HepG2 (cell line): ENCODE results near the gene POC1A. TPM values are rescaled to one million over a fixed set of nuclear protein-coding genes. Genes with fewer than 3 reads are reported as not detected.

ENCODE experiments used
- KLF12 ChIP-seq: sonication (generic); formaldehyde crosslinking; IDR thresholded peaks from 2 replicates; pipeline ENCODE4 v1.4.0; 2020; ENCODE audit warnings: missing genetic modification reagents, borderline replicate concordance
- MAFG ChIP-seq: sonication (generic); formaldehyde crosslinking; IDR thresholded peaks from 2 replicates; pipeline ENCODE4 v1.5.1; 2020; ENCODE audit warnings: mild to moderate bottlenecking, missing genetic modification reagents
- PCBP1 ChIP-seq: fragments of 200-400 bp; formaldehyde crosslinking; IDR thresholded peaks from 2 replicates; pipeline ENCODE4 v1.6.1; 2017; ENCODE audit warnings: mild to moderate bottlenecking, low read depth, low read length, borderline replicate concordance
- SMAD1 ChIP-seq: sonication (generic); formaldehyde crosslinking; IDR thresholded peaks from 2 replicates; pipeline ENCODE4 v1.4.0; 2020; ENCODE audit warnings: missing genetic modification reagents, low read depth, mild to moderate bottlenecking, borderline replicate concordance
- YEATS2 ChIP-seq: sonication (generic); formaldehyde crosslinking; IDR thresholded peaks from 2 replicates; pipeline ENCODE4 v1.4.0; 2020; ENCODE audit warnings: missing genetic modification reagents, borderline replicate concordance
- ZBTB7B ChIP-seq: sonication (generic); formaldehyde crosslinking; IDR thresholded peaks from 2 replicates; pipeline ENCODE4 v1.4.0; 2020; ENCODE audit warnings: missing genetic modification reagents
- ZNF670 ChIP-seq: sonication (generic); formaldehyde crosslinking; IDR thresholded peaks from 2 replicates; pipeline ENCODE4 v1.8.0; 2022; ENCODE audit warnings: mild to moderate bottlenecking, missing genetic modification reagents, borderline replicate concordance
- ZNF839 ChIP-seq: sonication (generic); formaldehyde crosslinking; IDR thresholded peaks from 2 replicates; pipeline ENCODE4 v1.4.0; 2020; ENCODE audit warnings: missing genetic modification reagents, mild to moderate bottlenecking, borderline replicate concordance
- polyA plus RNA-seq, 8 experiments: library from polyadenylated mRNA; depleted of rRNA in 3 of 8; stranded (reverse) in 7 of 8; unstranded in 1 of 8; fragments of >200 nt; fragmentation: Illumina TruSeq in 4 of 8; extraction: Trizol in 4 of 8; gene quantifications; 2 replicates each; pipeline versions ENCODE4 v1.2.1 to v1.2.3, GENCODE V29; 2011 to 2016; ENCODE audit warnings: low read depth in 4 of 8, missing spikeins in 1 of 8, mixed read lengths in 1 of 8; ENCODE audit not compliant: insufficient read depth in 1 of 8
- total RNA-seq, 5 experiments: library from RNA; depleted of rRNA; stranded (reverse); fragments of >200 nt; fragmentation: Illumina TruSeq; extraction: Trizol; gene quantifications; 2 replicates each; pipeline ENCODE4 v1.2.3, GENCODE V29; 2016; ENCODE audit warnings: low read depth in 1 of 5
- TF ChIP-seq, protein P1 (sequence below): sonication (generic); formaldehyde crosslinking; IDR thresholded peaks from 2 replicates; pipeline ENCODE4 v1.9.0; 2022; ENCODE audit warnings: low read depth, missing genetic modification reagents
- TF ChIP-seq, protein P2 (sequence below): sonication (generic); formaldehyde crosslinking; IDR thresholded peaks from 2 replicates; pipeline ENCODE4 v1.5.1; 2020; ENCODE audit warnings: mild to moderate bottlenecking, missing genetic modification reagents, moderate library complexity
- TF ChIP-seq, protein P3 (sequence below): sonication (generic); formaldehyde crosslinking; IDR thresholded peaks from 2 replicates; pipeline ENCODE4 v1.4.0; 2020; ENCODE audit warnings: missing genetic modification reagents, mild to moderate bottlenecking, borderline replicate concordance
- TF ChIP-seq, protein P4 (sequence below): sonication (generic); formaldehyde crosslinking; IDR thresholded peaks from 2 replicates; pipeline ENCODE4 v1.5.0; 2020; ENCODE audit warnings: mild to moderate bottlenecking, missing genetic modification reagents, borderline replicate concordance
- TF ChIP-seq, protein P5 (sequence below): sonication (generic); formaldehyde crosslinking; IDR thresholded peaks from 2 replicates; pipeline ENCODE4 v1.5.1; 2020; ENCODE audit warnings: mild to moderate bottlenecking, missing genetic modification reagents, borderline replicate concordance
- TF ChIP-seq, protein P6 (sequence below): sonication (generic); formaldehyde crosslinking; IDR thresholded peaks from 2 replicates; pipeline ENCODE4 v1.8.0; 2022; ENCODE audit warnings: mild to moderate bottlenecking, missing genetic modification reagents; ENCODE audit not compliant: insufficient replicate concordance

POC1A gene
- total and polyA plus RNA-seq, 2 of the 13 experiments (the other 11 are each of a cell fraction or from before 2014, with no cell fraction given) = 14.6 to 20.0 TPM

DNA sequence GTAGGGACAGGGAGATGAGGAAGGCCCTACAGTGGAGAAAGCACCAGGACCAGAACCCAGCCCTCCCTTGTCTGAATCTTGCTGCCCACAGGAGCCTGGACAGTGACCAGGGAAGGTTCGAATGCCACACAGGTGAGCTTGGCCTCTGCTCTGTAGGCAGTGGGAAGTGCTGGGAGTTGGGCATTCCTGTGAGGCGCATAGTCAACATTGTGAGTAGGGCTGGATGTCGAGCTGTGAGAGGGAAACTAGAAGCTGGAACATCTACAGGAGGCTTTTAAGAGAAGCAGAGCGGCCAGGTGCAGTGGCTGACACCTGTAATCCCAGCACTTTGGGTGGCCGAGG, 23.4 kb upstream of the POC1A start (continued):
- no peak for TF ChIP-seq ZNF839 (CRISPR knock-in tag)
- 0 out of 2 replicates have a peak, but pooled peaks have one; percentile 43 for TF ChIP-seq SMAD1 (CRISPR knock-in tag)
- no peak for TF ChIP-seq ZBTB7B (CRISPR knock-in tag)
- no peak; the same call in 1 of the 2 replicates for TF ChIP-seq YEATS2 (CRISPR knock-in tag)
- TF ChIP-seq MAFG (CRISPR knock-in tag) = no peak
- TF ChIP-seq, protein P1, sequence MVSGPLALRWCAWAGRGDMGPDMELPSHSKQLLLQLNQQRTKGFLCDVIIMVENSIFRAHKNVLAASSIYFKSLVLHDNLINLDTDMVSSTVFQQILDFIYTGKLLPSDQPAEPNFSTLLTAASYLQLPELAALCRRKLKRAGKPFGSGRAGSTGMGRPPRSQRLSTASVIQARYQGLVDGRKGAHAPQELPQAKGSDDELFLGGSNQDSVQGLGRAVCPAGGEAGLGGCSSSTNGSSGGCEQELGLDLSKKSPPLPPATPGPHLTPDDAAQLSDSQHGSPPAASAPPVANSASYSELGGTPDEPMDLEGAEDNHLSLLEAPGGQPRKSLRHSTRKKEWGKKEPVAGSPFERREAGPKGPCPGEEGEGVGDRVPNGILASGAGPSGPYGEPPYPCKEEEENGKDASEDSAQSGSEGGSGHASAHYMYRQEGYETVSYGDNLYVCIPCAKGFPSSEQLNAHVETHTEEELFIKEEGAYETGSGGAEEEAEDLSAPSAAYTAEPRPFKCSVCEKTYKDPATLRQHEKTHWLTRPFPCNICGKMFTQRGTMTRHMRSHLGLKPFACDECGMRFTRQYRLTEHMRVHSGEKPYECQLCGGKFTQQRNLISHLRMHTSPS (CRISPR knock-in tag) = no peak; the same call in 1 of the 2 replicates
- TF ChIP-seq, protein P2, sequence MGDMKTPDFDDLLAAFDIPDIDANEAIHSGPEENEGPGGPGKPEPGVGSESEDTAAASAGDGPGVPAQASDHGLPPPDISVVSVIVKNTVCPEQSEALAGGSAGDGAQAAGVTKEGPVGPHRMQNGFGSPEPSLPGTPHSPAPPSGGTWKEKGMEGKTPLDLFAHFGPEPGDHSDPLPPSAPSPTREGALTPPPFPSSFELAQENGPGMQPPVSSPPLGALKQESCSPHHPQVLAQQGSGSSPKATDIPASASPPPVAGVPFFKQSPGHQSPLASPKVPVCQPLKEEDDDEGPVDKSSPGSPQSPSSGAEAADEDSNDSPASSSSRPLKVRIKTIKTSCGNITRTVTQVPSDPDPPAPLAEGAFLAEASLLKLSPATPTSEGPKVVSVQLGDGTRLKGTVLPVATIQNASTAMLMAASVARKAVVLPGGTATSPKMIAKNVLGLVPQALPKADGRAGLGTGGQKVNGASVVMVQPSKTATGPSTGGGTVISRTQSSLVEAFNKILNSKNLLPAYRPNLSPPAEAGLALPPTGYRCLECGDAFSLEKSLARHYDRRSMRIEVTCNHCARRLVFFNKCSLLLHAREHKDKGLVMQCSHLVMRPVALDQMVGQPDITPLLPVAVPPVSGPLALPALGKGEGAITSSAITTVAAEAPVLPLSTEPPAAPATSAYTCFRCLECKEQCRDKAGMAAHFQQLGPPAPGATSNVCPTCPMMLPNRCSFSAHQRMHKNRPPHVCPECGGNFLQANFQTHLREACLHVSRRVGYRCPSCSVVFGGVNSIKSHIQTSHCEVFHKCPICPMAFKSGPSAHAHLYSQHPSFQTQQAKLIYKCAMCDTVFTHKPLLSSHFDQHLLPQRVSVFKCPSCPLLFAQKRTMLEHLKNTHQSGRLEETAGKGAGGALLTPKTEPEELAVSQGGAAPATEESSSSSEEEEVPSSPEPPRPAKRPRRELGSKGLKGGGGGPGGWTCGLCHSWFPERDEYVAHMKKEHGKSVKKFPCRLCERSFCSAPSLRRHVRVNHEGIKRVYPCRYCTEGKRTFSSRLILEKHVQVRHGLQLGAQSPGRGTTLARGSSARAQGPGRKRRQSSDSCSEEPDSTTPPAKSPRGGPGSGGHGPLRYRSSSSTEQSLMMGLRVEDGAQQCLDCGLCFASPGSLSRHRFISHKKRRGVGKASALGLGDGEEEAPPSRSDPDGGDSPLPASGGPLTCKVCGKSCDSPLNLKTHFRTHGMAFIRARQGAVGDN (CRISPR knock-in tag) = peak; percentile 56
- TF ChIP-seq ZNF670 (CRISPR knock-in tag) = no peak
- TF ChIP-seq, protein P3, sequence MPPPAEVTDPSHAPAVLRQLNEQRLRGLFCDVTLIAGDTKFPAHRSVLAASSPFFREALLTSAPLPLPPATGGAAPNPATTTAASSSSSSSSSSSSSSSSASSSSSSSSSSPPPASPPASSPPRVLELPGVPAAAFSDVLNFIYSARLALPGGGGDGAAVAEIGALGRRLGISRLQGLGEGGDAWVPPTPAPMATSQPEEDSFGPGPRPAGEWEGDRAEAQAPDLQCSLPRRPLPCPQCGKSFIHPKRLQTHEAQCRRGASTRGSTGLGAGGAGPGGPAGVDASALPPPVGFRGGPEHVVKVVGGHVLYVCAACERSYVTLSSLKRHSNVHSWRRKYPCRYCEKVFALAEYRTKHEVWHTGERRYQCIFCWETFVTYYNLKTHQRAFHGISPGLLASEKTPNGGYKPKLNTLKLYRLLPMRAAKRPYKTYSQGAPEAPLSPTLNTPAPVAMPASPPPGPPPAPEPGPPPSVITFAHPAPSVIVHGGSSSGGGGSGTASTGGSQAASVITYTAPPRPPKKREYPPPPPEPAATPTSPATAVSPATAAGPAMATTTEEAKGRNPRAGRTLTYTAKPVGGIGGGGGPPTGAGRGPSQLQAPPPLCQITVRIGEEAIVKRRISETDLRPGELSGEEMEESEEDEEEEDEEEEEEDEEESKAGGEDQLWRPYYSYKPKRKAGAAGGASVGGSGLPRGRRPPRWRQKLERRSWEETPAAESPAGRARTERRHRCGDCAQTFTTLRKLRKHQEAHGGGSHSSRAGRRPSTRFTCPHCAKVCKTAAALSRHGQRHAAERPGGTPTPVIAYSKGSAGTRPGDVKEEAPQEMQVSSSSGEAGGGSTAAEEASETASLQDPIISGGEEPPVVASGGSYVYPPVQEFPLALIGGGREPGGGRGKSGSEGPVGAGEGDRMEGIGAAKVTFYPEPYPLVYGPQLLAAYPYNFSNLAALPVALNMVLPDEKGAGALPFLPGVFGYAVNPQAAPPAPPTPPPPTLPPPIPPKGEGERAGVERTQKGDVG (CRISPR knock-in tag) = 0 out of 2 replicates have a peak, but pooled peaks have one; percentile 2
- TF ChIP-seq, protein P4, sequence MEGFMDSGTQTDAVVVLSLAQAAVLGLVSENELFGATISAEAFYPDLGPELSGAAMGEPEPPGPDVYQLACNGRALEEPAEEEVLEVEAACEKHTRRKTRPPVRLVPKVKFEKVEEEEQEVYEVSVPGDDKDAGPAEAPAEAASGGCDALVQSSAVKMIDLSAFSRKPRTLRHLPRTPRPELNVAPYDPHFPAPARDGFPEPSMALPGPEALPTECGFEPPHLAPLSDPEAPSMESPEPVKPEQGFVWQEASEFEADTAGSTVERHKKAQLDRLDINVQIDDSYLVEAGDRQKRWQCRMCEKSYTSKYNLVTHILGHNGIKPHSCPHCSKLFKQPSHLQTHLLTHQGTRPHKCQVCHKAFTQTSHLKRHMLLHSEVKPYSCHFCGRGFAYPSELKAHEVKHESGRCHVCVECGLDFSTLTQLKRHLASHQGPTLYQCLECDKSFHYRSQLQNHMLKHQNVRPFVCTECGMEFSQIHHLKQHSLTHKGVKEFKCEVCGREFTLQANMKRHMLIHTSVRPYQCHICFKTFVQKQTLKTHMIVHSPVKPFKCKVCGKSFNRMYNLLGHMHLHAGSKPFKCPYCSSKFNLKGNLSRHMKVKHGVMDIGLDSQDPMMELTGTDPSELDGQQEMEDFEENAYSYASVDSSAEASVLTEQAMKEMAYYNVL = no peak
- TF ChIP-seq, protein P5, sequence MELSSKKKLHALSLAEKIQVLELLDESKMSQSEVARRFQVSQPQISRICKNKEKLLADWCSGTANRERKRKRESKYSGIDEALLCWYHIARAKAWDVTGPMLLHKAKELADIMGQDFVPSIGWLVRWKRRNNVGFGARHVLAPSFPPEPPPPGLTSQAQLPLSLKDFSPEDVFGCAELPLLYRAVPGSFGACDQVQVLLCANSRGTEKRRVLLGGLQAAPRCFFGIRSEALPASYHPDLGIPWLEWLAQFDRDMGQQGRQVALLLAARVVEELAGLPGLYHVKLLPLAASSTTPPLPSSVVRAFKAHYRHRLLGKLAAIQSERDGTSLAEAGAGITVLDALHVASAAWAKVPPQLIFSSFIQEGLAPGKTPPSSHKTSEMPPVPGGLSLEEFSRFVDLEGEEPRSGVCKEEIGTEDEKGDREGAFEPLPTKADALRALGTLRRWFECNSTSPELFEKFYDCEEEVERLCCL = no peak
- TF ChIP-seq PCBP1 = no peak
- TF ChIP-seq, protein P6, sequence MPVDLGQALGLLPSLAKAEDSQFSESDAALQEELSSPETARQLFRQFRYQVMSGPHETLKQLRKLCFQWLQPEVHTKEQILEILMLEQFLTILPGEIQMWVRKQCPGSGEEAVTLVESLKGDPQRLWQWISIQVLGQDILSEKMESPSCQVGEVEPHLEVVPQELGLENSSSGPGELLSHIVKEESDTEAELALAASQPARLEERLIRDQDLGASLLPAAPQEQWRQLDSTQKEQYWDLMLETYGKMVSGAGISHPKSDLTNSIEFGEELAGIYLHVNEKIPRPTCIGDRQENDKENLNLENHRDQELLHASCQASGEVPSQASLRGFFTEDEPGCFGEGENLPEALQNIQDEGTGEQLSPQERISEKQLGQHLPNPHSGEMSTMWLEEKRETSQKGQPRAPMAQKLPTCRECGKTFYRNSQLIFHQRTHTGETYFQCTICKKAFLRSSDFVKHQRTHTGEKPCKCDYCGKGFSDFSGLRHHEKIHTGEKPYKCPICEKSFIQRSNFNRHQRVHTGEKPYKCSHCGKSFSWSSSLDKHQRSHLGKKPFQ (CRISPR knock-in tag) = no peak
- no peak; the same call in 1 of the 2 replicates for TF ChIP-seq KLF12 (CRISPR knock-in tag)
